Measurements from ENCODE around the gene EFEMP2. TPM values are rescaled to one million over a fixed set of nuclear protein-coding genes. Genes with fewer than 3 reads are reported as not detected.

EFEMP2 gene
- total and polyA plus RNA-seq, 2 donors (not counting 1 experiment from before 2014, with no cell fraction given): 74.0 to 161 TPM

DNA sequence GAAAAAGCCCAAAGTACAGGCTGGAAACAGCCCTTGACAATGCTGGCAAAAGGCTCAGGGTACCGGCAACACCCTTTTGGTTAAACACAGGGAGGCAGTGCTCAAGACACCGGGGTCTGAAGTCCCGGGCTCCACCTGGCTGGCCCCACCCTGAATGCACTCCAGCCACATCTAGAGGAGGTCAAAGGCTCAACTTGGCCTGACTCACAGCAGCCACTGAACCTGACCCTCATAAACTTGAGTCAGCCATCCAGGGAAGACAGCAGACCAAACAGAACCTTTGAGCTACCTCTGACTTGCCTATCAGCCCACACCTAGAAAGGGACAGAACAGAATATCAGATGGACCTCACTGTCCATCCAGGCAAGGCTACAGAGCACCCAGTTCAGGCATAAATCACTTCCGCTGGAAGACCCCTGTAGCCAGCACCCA, 18.4 kb downstream of the EFEMP2 start:
- Histone ChIP-seq H3K27me3 (ENCODE audit: control insufficient read depth, insufficient read depth, low read length) (no peaks in the 10 kb centered on the region), H3K27ac (ENCODE audit: insufficient read depth, low read length) (peak overlapping the region; percentile 32), H3K4me1 (ENCODE audit: control insufficient read depth, extremely low read depth, insufficient read depth, low read length) (peaks cover 19% of the 10 kb centered on the region), H3K4me3 (replicated peaks in 1 of 4; ENCODE audit: control extremely low read depth in 1 of 4, insufficient read depth in 1 of 4, low read depth in 3 of 4, low read length in 4 of 4) (no peak overlapping the region), H3K9ac (ENCODE audit: insufficient read depth, low read length) (no peak overlapping the region), H3K9me3 (ENCODE audit: control insufficient read depth, insufficient read depth, low read depth, low read length) (no peaks in the 10 kb centered on the region), H2AFZ (ENCODE audit: low read length) (no peak overlapping the region), H3K79me2 (ENCODE audit: control insufficient read depth, insufficient read depth, low read length) (peaks cover 49% of the 10 kb centered on the region), H3K4me2 (ENCODE audit: extremely low read depth, insufficient read depth, low read length) (peak overlapping the region; percentile 25), H3K36me3 (ENCODE audit: control insufficient read depth, insufficient read depth, low read length) (peaks cover 52% of the 10 kb centered on the region), H4K20me1 (ENCODE audit: control insufficient read depth, extremely low read depth, insufficient read depth, low read length) (peaks cover 8% of the 10 kb centered on the region)
- no peak for DNase-seq (ENCODE audit: low read depth in 2 of 2)
- no peak for TF ChIP-seq EZH2 (IDR thresholded peaks at IDR 0.05; ENCODE audit: low read length, missing control alignments)
- TF ChIP-seq, protein P1, sequence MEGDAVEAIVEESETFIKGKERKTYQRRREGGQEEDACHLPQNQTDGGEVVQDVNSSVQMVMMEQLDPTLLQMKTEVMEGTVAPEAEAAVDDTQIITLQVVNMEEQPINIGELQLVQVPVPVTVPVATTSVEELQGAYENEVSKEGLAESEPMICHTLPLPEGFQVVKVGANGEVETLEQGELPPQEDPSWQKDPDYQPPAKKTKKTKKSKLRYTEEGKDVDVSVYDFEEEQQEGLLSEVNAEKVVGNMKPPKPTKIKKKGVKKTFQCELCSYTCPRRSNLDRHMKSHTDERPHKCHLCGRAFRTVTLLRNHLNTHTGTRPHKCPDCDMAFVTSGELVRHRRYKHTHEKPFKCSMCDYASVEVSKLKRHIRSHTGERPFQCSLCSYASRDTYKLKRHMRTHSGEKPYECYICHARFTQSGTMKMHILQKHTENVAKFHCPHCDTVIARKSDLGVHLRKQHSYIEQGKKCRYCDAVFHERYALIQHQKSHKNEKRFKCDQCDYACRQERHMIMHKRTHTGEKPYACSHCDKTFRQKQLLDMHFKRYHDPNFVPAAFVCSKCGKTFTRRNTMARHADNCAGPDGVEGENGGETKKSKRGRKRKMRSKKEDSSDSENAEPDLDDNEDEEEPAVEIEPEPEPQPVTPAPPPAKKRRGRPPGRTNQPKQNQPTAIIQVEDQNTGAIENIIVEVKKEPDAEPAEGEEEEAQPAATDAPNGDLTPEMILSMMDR (conservative IDR thresholded peaks at IDR 0.05 in 1 of 2, IDR thresholded peaks at IDR 0.05 in 1 of 2; ENCODE audit: low read depth in 1 of 2, low read length in 2 of 2): no peak

DNA sequence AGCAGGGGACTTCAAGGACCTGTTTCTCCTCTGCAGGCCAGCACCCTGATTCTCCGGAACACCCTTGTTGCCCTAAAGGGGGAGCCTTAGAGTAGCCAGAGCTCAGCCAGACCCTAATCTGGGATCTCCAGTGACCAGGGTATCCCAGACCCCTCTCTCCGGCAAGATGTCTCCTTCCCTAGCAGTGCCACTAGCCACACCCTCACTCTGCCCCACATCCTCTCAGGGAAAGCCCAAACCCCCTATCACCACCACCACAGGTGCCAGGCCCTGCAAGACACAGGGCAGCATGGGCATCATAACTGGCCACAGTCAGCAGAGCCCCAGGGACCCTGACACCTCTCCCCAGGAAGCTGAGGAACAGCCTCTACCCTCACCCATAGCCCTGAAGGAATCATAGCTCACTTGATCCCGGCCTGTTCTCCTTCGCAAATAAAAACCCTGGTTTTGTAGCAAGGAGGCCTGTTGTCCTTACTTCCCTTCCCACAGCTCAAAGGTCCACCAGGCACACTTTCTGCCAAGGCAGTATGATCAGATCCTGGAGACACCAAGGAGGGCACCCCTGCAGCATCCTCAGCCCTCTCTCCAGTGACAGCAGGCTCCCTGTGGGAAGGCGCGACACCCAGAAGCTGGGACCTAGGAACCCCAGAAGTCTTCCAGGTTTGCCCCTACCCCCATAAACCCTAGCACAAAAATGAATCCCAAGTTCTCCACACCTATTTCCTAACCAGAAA, 19.2 kb downstream of the EFEMP2 start:
- Histone ChIP-seq H3K27me3 (ENCODE audit: control insufficient read depth, insufficient read depth, low read length) (no peaks in the 10 kb centered on the region), H2AFZ (ENCODE audit: low read length) (no peak overlapping the region), H3K4me1 (ENCODE audit: control insufficient read depth, extremely low read depth, insufficient read depth, low read length) (peaks cover 16% of the 10 kb centered on the region), H3K4me3 (replicated peaks in 1 of 4; ENCODE audit: control extremely low read depth in 1 of 4, insufficient read depth in 1 of 4, low read depth in 3 of 4, low read length in 4 of 4) (no peak overlapping the region), H3K36me3 (ENCODE audit: control insufficient read depth, insufficient read depth, low read length) (peaks cover 52% of the 10 kb centered on the region), H3K9ac (ENCODE audit: insufficient read depth, low read length) (no peak overlapping the region), H3K9me3 (ENCODE audit: control insufficient read depth, insufficient read depth, low read depth, low read length) (no peaks in the 10 kb centered on the region), H3K27ac (ENCODE audit: insufficient read depth, low read length) (peak overlapping the region; percentile 32), H3K79me2 (ENCODE audit: control insufficient read depth, insufficient read depth, low read length) (peaks cover 49% of the 10 kb centered on the region), H3K4me2 (ENCODE audit: extremely low read depth, insufficient read depth, low read length) (no peak overlapping the region), H4K20me1 (ENCODE audit: control insufficient read depth, extremely low read depth, insufficient read depth, low read length) (peaks cover 8% of the 10 kb centered on the region)
- no peak for DNase-seq (ENCODE audit: low read depth in 2 of 2)
- TF ChIP-seq, protein P1 (conservative IDR thresholded peaks at IDR 0.05 in 1 of 2, IDR thresholded peaks at IDR 0.05 in 1 of 2; ENCODE audit: low read depth in 1 of 2, low read length in 2 of 2): peak in 1 of 2 donors; percentile 12
- no peak for TF ChIP-seq EZH2 (IDR thresholded peaks at IDR 0.05; ENCODE audit: low read length, missing control alignments)

DNA sequence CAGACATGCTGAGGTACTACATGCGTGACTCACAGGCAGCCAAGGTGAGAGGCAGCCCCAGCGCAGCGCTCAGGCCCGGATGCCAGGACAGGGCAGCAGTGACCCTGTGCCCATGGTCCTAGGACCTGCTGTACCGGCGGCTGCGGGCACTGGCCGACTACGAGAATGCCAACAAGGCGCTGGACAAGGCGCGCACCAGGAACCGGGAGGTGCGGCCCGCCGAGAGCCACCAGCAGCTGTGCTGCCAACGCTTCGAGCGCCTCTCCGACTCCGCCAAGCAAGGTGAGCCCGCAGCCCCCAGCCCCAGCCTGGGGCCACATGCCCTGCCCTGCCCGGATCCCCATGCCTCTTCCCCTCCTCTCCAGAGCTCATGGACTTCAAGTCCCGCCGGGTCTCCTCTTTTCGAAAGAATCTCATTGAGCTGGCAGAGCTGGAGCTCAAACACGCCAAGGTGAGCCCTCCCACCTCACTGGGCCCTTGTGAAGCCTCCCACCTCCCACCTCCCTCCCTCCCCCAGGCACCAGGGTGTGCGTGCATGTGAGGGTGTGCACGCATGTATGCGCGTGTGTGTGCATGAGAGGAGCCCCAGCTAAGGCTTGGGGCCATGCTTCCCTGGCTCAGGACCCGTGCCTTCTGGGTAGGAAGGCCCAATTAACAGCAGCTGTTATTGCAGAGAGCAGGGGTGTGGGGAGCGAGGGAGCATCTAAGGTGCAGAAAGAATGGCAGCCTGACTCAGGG, 19.9 kb downstream of the EFEMP2 start:
- Histone ChIP-seq H3K4me2 (ENCODE audit: extremely low read depth, insufficient read depth, low read length) (no peak overlapping the region), H3K27ac (ENCODE audit: insufficient read depth, low read length) (no peak overlapping the region), H3K4me1 (ENCODE audit: control insufficient read depth, extremely low read depth, insufficient read depth, low read length) (peaks cover 16% of the 10 kb centered on the region), H3K79me2 (ENCODE audit: control insufficient read depth, insufficient read depth, low read length) (peaks cover 47% of the 10 kb centered on the region), H3K9me3 (ENCODE audit: control insufficient read depth, insufficient read depth, low read depth, low read length) (no peaks in the 10 kb centered on the region), H3K4me3 (replicated peaks in 1 of 4; ENCODE audit: control extremely low read depth in 1 of 4, insufficient read depth in 1 of 4, low read depth in 3 of 4, low read length in 4 of 4) (no peak overlapping the region), H2AFZ (ENCODE audit: low read length) (no peak overlapping the region), H3K36me3 (ENCODE audit: control insufficient read depth, insufficient read depth, low read length) (peaks cover 52% of the 10 kb centered on the region), H4K20me1 (ENCODE audit: control insufficient read depth, extremely low read depth, insufficient read depth, low read length) (peaks cover 8% of the 10 kb centered on the region), H3K27me3 (ENCODE audit: control insufficient read depth, insufficient read depth, low read length) (no peaks in the 10 kb centered on the region), H3K9ac (ENCODE audit: insufficient read depth, low read length) (no peak overlapping the region)
- no peak for DNase-seq (ENCODE audit: low read depth in 2 of 2)
- TF ChIP-seq, protein P1 (conservative IDR thresholded peaks at IDR 0.05 in 1 of 2, IDR thresholded peaks at IDR 0.05 in 1 of 2; ENCODE audit: low read depth in 1 of 2, low read length in 2 of 2): no peak
- no peak for TF ChIP-seq EZH2 (IDR thresholded peaks at IDR 0.05; ENCODE audit: low read length, missing control alignments)
